H9 (cell line): ENCODE measurements around the gene KIF18A. TPM values are rescaled to one million over a fixed set of nuclear protein-coding genes. Genes with fewer than 3 reads are reported as not detected.

ENCODE experiments used
- DNase-seq: peaks from one replicate; pipeline ENCODE4 v3.0.0-alpha.2; 2017
- H2AFZ ChIP-seq: one replicate; pipeline ENCODE4 v1.6.1; 2013; ENCODE audit warnings: mild to moderate bottlenecking, low read length, control low read depth, moderate library complexity
- H2AK5ac ChIP-seq: 2 replicates; pipeline ENCODE4 v1.6.1; 2013; ENCODE audit warnings: low read length, control low read depth, mixed read lengths; ENCODE audit not compliant: insufficient read length
- H2BK120ac ChIP-seq: one replicate; pipeline ENCODE4 v1.6.1; 2013; ENCODE audit warnings: low read depth, mild to moderate bottlenecking, low read length, control low read depth, inconsistent platforms; ENCODE audit not compliant: poor library complexity, severe bottlenecking
- H2BK12ac ChIP-seq: 2 replicates; pipeline ENCODE4 v1.6.1; 2013; ENCODE audit warnings: low read length, control low read depth, mixed read lengths, low read depth; ENCODE audit not compliant: insufficient read length
- H2BK15ac ChIP-seq: 2 replicates; pipeline ENCODE4 v1.6.1; 2013; ENCODE audit warnings: low read depth, low read length, control low read depth
- H2BK20ac ChIP-seq: one replicate; pipeline ENCODE4 v1.6.1; 2013; ENCODE audit warnings: low read depth, mild to moderate bottlenecking, low read length, control low read depth, inconsistent platforms; ENCODE audit not compliant: poor library complexity, severe bottlenecking
- H2BK5ac ChIP-seq: 2 replicates; pipeline ENCODE4 v1.6.1; 2013; ENCODE audit warnings: low read length, control low read depth, mixed read lengths; ENCODE audit not compliant: insufficient read length
- H3K14ac ChIP-seq: 2 replicates; pipeline ENCODE4 v1.6.1; 2013; ENCODE audit warnings: low read length, control low read depth; ENCODE audit not compliant: insufficient read depth
- H3K18ac ChIP-seq: 2 replicates; pipeline ENCODE4 v1.6.1; 2013; ENCODE audit warnings: low read depth, mild to moderate bottlenecking, mixed read lengths, low read length, control low read depth; ENCODE audit not compliant: insufficient read length
- H3K23ac ChIP-seq: 2 replicates; pipeline ENCODE4 v1.6.1; 2013; ENCODE audit warnings: low read length, control low read depth, mixed read lengths, low read depth; ENCODE audit not compliant: insufficient read length
- H3K23me2 ChIP-seq: 2 replicates; pipeline ENCODE4 v1.6.1; 2013; ENCODE audit warnings: low read depth, mild to moderate bottlenecking, mixed read lengths, low read length, control low read depth; ENCODE audit not compliant: insufficient read length, poor library complexity, severe bottlenecking
- H3K27ac ChIP-seq: 2 replicates; pipeline ENCODE4 v1.5.1; 2013; ENCODE audit warnings: low read length, control low read depth, mixed read lengths, low read depth; ENCODE audit not compliant: insufficient read length
- H3K27me3 ChIP-seq: 2 replicates; pipeline ENCODE4 v1.6.1; 2013; ENCODE audit warnings: low read length, control low read depth, inconsistent platforms; ENCODE audit not compliant: insufficient read depth
- H3K4ac ChIP-seq: 2 replicates; pipeline ENCODE4 v1.6.1; 2013; ENCODE audit warnings: low read depth, mild to moderate bottlenecking, control low read depth, inconsistent platforms, low read length, moderate library complexity
- H3K4me1 ChIP-seq: 2 replicates; pipeline ENCODE4 v1.6.1; 2013; ENCODE audit warnings: low read length, control low read depth, inconsistent platforms; ENCODE audit not compliant: insufficient read depth
- H3K4me2 ChIP-seq: 2 replicates; pipeline ENCODE4 v1.6.1; 2013; ENCODE audit warnings: low read length, control low read depth, mixed read lengths; ENCODE audit not compliant: insufficient read length, insufficient read depth
- H3K56ac ChIP-seq: 2 replicates; pipeline ENCODE4 v1.6.1; 2013; ENCODE audit warnings: low read depth, mild to moderate bottlenecking, mixed read lengths, low read length, control low read depth; ENCODE audit not compliant: insufficient read length
- H3K79me1 ChIP-seq: 2 replicates; pipeline ENCODE4 v1.6.1; 2013; ENCODE audit warnings: low read depth, mild to moderate bottlenecking, moderate library complexity, low read length, control low read depth, inconsistent platforms; ENCODE audit not compliant: insufficient read depth, poor library complexity, severe bottlenecking
- H3K79me2 ChIP-seq: 2 replicates; pipeline ENCODE4 v1.6.1; 2013; ENCODE audit warnings: low read length, control low read depth, inconsistent platforms; ENCODE audit not compliant: insufficient read depth
- H3K9ac ChIP-seq: 2 replicates; pipeline ENCODE4 v1.6.1; 2013; ENCODE audit warnings: low read length, control low read depth, mixed read lengths; ENCODE audit not compliant: insufficient read length; ENCODE audit errors: extremely low read depth
- H3K9me3 ChIP-seq: one replicate; pipeline ENCODE4 v1.6.1; 2013; ENCODE audit warnings: low read depth, low read length, inconsistent platforms; ENCODE audit not compliant: control insufficient read depth
- H3T11ph ChIP-seq: one replicate; pipeline ENCODE4 v1.6.1; 2013; ENCODE audit warnings: mild to moderate bottlenecking, low read length, control low read depth, inconsistent platforms
- H4K20me1 ChIP-seq: one replicate; pipeline ENCODE4 v1.6.1; 2013; ENCODE audit not compliant: control insufficient read depth, insufficient read length, insufficient read depth
- H4K5ac ChIP-seq: 2 replicates; pipeline ENCODE4 v1.6.1; 2013; ENCODE audit warnings: low read depth, mild to moderate bottlenecking, mixed read lengths, low read length, control low read depth; ENCODE audit not compliant: insufficient read length
- H4K8ac ChIP-seq: replicated peaks from 2 replicates; pipeline ENCODE4 v1.6.1; 2013; ENCODE audit warnings: low read length, control low read depth, mixed read lengths, low read depth; ENCODE audit not compliant: insufficient read length
- H4K91ac ChIP-seq: 2 replicates; pipeline ENCODE4 v1.6.1; 2013; ENCODE audit warnings: low read depth, mild to moderate bottlenecking, moderate library complexity, mixed read lengths, low read length, control low read depth; ENCODE audit not compliant: insufficient read length
- H3K27ac Mint-ChIP-seq, 3 experiments: 2 replicates in 2 of 3; 3 replicates in 1 of 3; pipeline ENCODE4 v1.8.0; 2020 to 2021; ENCODE audit warnings: mixed read lengths in 3 of 3, mild to moderate bottlenecking in 1 of 3, moderate library complexity in 1 of 3
- H3K27me3 Mint-ChIP-seq: 2 replicates; pipeline ENCODE4 v1.8.0; 2021; ENCODE audit warnings: low read depth, mild to moderate bottlenecking, moderate library complexity, mixed read lengths
- H3K36me3 Mint-ChIP-seq, 3 experiments: 2 replicates in 2 of 3; 3 replicates in 1 of 3; pipeline ENCODE4 v1.8.0; 2020 to 2021; ENCODE audit warnings: low read depth in 3 of 3, mixed read lengths in 3 of 3; ENCODE audit not compliant: insufficient read depth in 1 of 3
- H3K4me1 Mint-ChIP-seq, 2 experiments: 2 replicates each; pipeline ENCODE4 v1.8.0; 2020; ENCODE audit warnings: mixed read lengths in 2 of 2
- H3K4me3 Mint-ChIP-seq, 2 experiments: 2 replicates in 1 of 2; 3 replicates in 1 of 2; pipeline ENCODE4 v1.8.0; 2020 to 2021; ENCODE audit warnings: mild to moderate bottlenecking in 2 of 2, mixed read lengths in 2 of 2, moderate library complexity in 1 of 2
- H3K9me3 Mint-ChIP-seq, 2 experiments: 2 replicates in 1 of 2; 3 replicates in 1 of 2; pipeline ENCODE4 v1.8.0; 2020; ENCODE audit warnings: mild to moderate bottlenecking in 2 of 2, mixed read lengths in 2 of 2, moderate library complexity in 1 of 2
- CTCF ChIP-seq: fragments of 200-600 bp; sonication (generic); conservative IDR thresholded peaks from 3 replicates; pipeline ENCODE4 v1.8.0; 2021; ENCODE audit warnings: antibody characterized with exemption, mild to moderate bottlenecking
- WGBS: extraction: QIAGEN DNeasy Blood & Tissue Kit; methylation state at CpG from one replicate; pipeline ENCODE4 v1.1.7; 2013; ENCODE audit warnings: missing lambda C conversion rate, low lambda C conversion rate, mixed read lengths; ENCODE audit not compliant: insufficient read length; ENCODE audit errors: extremely low coverage; 5-methylcytosine and 5-hydroxymethylcytosine counted together
- total RNA-seq: library from RNA; stranded (reverse); gene quantifications from 2 replicates; pipeline ENCODE4 v1.2.1, GENCODE V29; 2021

Gene KIF18A
- total RNA-seq, 1 experiment from 2014 or later = 25.9 TPM

- no peaks in the 10 kb centered on the region for H3K79me1 ChIP-seq
- TF ChIP-seq CTCF = no peak
- no peaks in the 10 kb centered on the region for H3K79me2 ChIP-seq
- no CpG with 5 or more reads among the region's 2 CpGs for WGBS
- no peak overlapping the region for H3K18ac ChIP-seq
- Mint-ChIP-seq H3K36me3 (peaks cover under 1 to 2% (median under 1%) of the 10 kb centered on the region in 3 experiments; a peak in 5 of 7 replicates), H3K4me1 (peaks cover 4 to 18% of the 10 kb centered on the region in 2 experiments; a peak in 3 of 4 replicates), H3K27ac (peak overlapping the region in 2 of 3 experiments; percentile 22 to 28; a peak in 1 of 7 replicates), H3K27me3 (no peaks in the 10 kb centered on the region), H3K9me3 (peaks cover under 1 to 4% of the 10 kb centered on the region in 2 experiments), H3K4me3 (no peak overlapping the region)
- H2AK5ac ChIP-seq = no peak overlapping the region
- no peaks in the 10 kb centered on the region for H3K4me1 ChIP-seq
- H2AFZ ChIP-seq = no peak overlapping the region
- no peak overlapping the region for H3K56ac ChIP-seq
- no peaks in the 10 kb centered on the region for H4K20me1 ChIP-seq
- no peak overlapping the region for H3K23ac ChIP-seq
- H3K27me3 ChIP-seq = no peaks in the 10 kb centered on the region
- no peak overlapping the region for H2BK15ac ChIP-seq
- no peak overlapping the region for H4K5ac ChIP-seq
- H4K91ac ChIP-seq = no peak overlapping the region
- H3T11ph ChIP-seq = no peak overlapping the region
- DNase-seq = no peak
- no peak overlapping the region for H3K14ac ChIP-seq
- H3K27ac ChIP-seq = no peak overlapping the region
- no peak overlapping the region for H2BK5ac ChIP-seq
- H3K23me2 ChIP-seq = no peaks in the 10 kb centered on the region
- no peak overlapping the region for H4K8ac ChIP-seq
- H3K9me3 ChIP-seq = peaks cover 1% of the 10 kb centered on the region
- H3K4me2 ChIP-seq = no peak overlapping the region
- no peak overlapping the region for H2BK120ac ChIP-seq
- no peak overlapping the region for H2BK20ac ChIP-seq
- H3K9ac ChIP-seq = no peak overlapping the region
- H2BK12ac ChIP-seq = no peak overlapping the region
- no peak overlapping the region for H3K4ac ChIP-seq
These were observed 38.3 kb upstream of the KIF18A start for GRCh38 chr11:28146123-28146751.
